AG04450 (cell line): ENCODE measurements around the gene FOXF2. TPM values are rescaled to one million over a fixed set of nuclear protein-coding genes. Genes with fewer than 3 reads are reported as not detected.

Source experiments
- CTCF ChIA-PET: fragments of 300-600, 350-600 bp; formaldehyde crosslinking; extraction: SDS; loops from one replicate; lab custom pipeline; 2022; ENCODE audit warnings: antibody characterized with exemption, inconsistent platforms; lab: Charles Lee
- POLR2A ChIA-PET: fragments of 350-600 bp; formaldehyde crosslinking; extraction: SDS; loops from one replicate; lab custom pipeline; 2021; ENCODE audit warnings: antibody characterized with exemption, inconsistent platforms; lab: Yijun Ruan, JAX
- DNase-seq: peaks from one replicate; pipeline ENCODE4 v3.0.0-alpha.2; 2011; ENCODE audit warnings: low read depth, low spot score
- H3K27ac ChIP-seq: one replicate; pipeline ENCODE4 v1.5.1; 2012; ENCODE audit warnings: low read depth, low read length, control low read depth
- H3K27me3 ChIP-seq: one replicate; pipeline ENCODE4 v1.6.0; 2012; ENCODE audit warnings: low read length; ENCODE audit not compliant: control insufficient read depth, insufficient read depth
- H3K4me3 ChIP-seq: 2 replicates; pipeline ENCODE4 v1.5.1; 2011; ENCODE audit warnings: mild to moderate bottlenecking, low read depth, low read length, control low read depth
- H3K9me3 ChIP-seq: 2 replicates; pipeline ENCODE4 v1.5.1; 2012; ENCODE audit warnings: low read length; ENCODE audit not compliant: control insufficient read depth, insufficient read depth
- CTCF ChIP-seq: IDR thresholded peaks from 2 replicates; pipeline ENCODE4 v1.5.1; 2011; ENCODE audit warnings: low read depth, low read length, control low read depth, inconsistent platforms
- polyA plus RNA-seq: library from polyadenylated mRNA; depleted of rRNA; stranded (reverse); fragments of >200 nt; gene quantifications from 2 replicates; pipeline ENCODE4 v1.2.3, GENCODE V29; 2011

Gene FOXF2
- polyA plus RNA-seq, 1 experiment = 17.3 TPM

- Histone ChIP-seq H3K9me3 (peaks cover 8% of the 10 kb centered on the region), H3K27ac (no peak overlapping the region), H3K27me3 (peaks cover 59% of the 10 kb centered on the region), H3K4me3 (no peak overlapping the region)
- ChIA-PET CTCF (interaction anchor here (0.6 to 1.5 kb wide), 4 partner anchors 59 to 675 kb away, joined by 3 to 5 read pairs (median 4); no protein-coding TSS in a partner anchor), POLR2A (no interaction called here)
- TF ChIP-seq CTCF = no peak
- DNase-seq = no peak
These were observed 11.8 kb upstream of the FOXF2 start for GRCh38 chr6:1377526-1377925.

GRCh38 chr6:1378065-1379016 is 11.0 kb upstream of the FOXF2 start:
- TF ChIP-seq CTCF = no peak
- no peak for DNase-seq
- POLR2A ChIA-PET = no interaction called here
- CTCF ChIA-PET = interaction anchor here (0.6 to 1.3 kb wide), 2 partner anchors 656 to 676 kb away, joined by 3 to 5 read pairs; no protein-coding TSS in a partner anchor
- Histone ChIP-seq H3K4me3 (no peak overlapping the region), H3K9me3 (peaks cover 15% of the 10 kb centered on the region), H3K27ac (no peak overlapping the region), H3K27me3 (peaks cover 67% of the 10 kb centered on the region)

- no peak for TF ChIP-seq CTCF
- no peak overlapping the region for H3K4me3 ChIP-seq
- POLR2A ChIA-PET = no interaction called here
- no peak overlapping the region for H3K27ac ChIP-seq
- CTCF ChIA-PET = interaction anchor here (1.0 kb wide), 1 partner anchor 582 kb away, joined by 4 read pairs; no protein-coding TSS in a partner anchor
- H3K27me3 ChIP-seq = peaks cover 67% of the 10 kb centered on the region
- H3K9me3 ChIP-seq = peaks cover 22% of the 10 kb centered on the region
- DNase-seq = no peak
These were observed 10.2 kb upstream of the FOXF2 start for GRCh38 chr6:1379017-1379787.

GRCh38 chr6:1379788-1380147 is 9.6 kb upstream of the FOXF2 start:
- Histone ChIP-seq H3K27me3 (peaks cover 66% of the 10 kb centered on the region), H3K9me3 (peaks cover 28% of the 10 kb centered on the region), H3K4me3 (no peak overlapping the region), H3K27ac (no peak overlapping the region)
- no peak for DNase-seq
- CTCF ChIA-PET = interaction anchor here (1.0 kb wide), 1 partner anchor 583 kb away, joined by 4 read pairs; no protein-coding TSS in a partner anchor
- no peak for TF ChIP-seq CTCF
- POLR2A ChIA-PET = no interaction called here
